MM.1S (cell line): ENCODE results near the gene TMEM115.
A peak's percentile ranks its signal among the peaks of the same experiment; 100 is the strongest.

ENCODE experiments used
- DNase-seq: peaks from one replicate; pipeline ENCODE4 v3.0.0-alpha.2; 2015
- H2AFZ ChIP-seq: fragments of 300-600 bp; sonication (generic); 2 replicates; pipeline ENCODE4 v1.6.0; 2016; ENCODE audit warnings: antibody characterized with exemption, low read length
- H3F3A ChIP-seq: fragments of 300-600 bp; sonication (generic); 2 replicates; pipeline ENCODE4 v1.6.1; 2016; ENCODE audit warnings: mild to moderate bottlenecking, antibody characterized with exemption, low read length, moderate library complexity, mixed read lengths; ENCODE audit not compliant: insufficient read depth
- H3K27ac ChIP-seq: fragments of 300-600 bp; sonication (generic); 2 replicates; pipeline ENCODE4 v1.5.1; 2016; ENCODE audit warnings: mild to moderate bottlenecking, low read length
- H3K27me3 ChIP-seq: fragments of 300-600 bp; sonication (generic); replicated peaks from 2 replicates; pipeline ENCODE4 v1.6.0; 2016; ENCODE audit warnings: low read length; ENCODE audit not compliant: insufficient read depth
- H3K36me3 ChIP-seq: fragments of 300-600 bp; sonication (generic); replicated peaks from 2 replicates; pipeline ENCODE4 v1.6.1; 2016; ENCODE audit warnings: mild to moderate bottlenecking, low read length, mixed read lengths; ENCODE audit not compliant: insufficient read depth
- H3K4me1 ChIP-seq: fragments of 300-600 bp; sonication (generic); 2 replicates; pipeline ENCODE4 v1.6.1; 2016; ENCODE audit warnings: low read length, mixed read lengths
- H3K4me2 ChIP-seq: fragments of 300-600 bp; sonication (generic); 2 replicates; pipeline ENCODE4 v1.6.0; 2016; ENCODE audit warnings: low read depth, low read length
- H3K4me3 ChIP-seq: fragments of 300-600 bp; sonication (generic); 2 replicates; pipeline ENCODE4 v1.5.1; 2016; ENCODE audit warnings: low read length, mixed read lengths
- H3K79me2 ChIP-seq: fragments of 300-600 bp; sonication (generic); 2 replicates; pipeline ENCODE4 v1.6.1; 2016; ENCODE audit warnings: mixed run types, low read length, mixed read lengths
- H3K9ac ChIP-seq: fragments of 300-600 bp; sonication (generic); 2 replicates; pipeline ENCODE4 v1.6.1; 2016; ENCODE audit warnings: low read length, mixed read lengths
- H3K9me2 ChIP-seq: fragments of 300-600 bp; sonication (generic); replicated peaks from 2 replicates; pipeline ENCODE4 v1.6.1; 2016; ENCODE audit warnings: mild to moderate bottlenecking, low read length, mixed read lengths; ENCODE audit not compliant: insufficient read depth
- H3K9me3 ChIP-seq: fragments of 300-600 bp; sonication (generic); replicated peaks from 2 replicates; pipeline ENCODE4 v1.6.1; 2016; ENCODE audit warnings: mild to moderate bottlenecking, low read length, mixed read lengths; ENCODE audit not compliant: insufficient read depth
- H4K20me1 ChIP-seq: fragments of 300-600 bp; sonication (generic); 2 replicates; pipeline ENCODE4 v1.6.1; 2016; ENCODE audit warnings: mild to moderate bottlenecking, low read length, moderate library complexity, mixed read lengths; ENCODE audit not compliant: insufficient read depth
- EZH2 ChIP-seq: fragments of 300-600 bp; sonication (generic); optimal IDR thresholded peaks from 2 replicates; pipeline ENCODE3; 2017; ENCODE audit warnings: low read depth, mild to moderate bottlenecking, antibody characterized with exemption, low read length, mixed read lengths
- EZH2phosphoT487 ChIP-seq: fragments of 300-600 bp; sonication (generic); IDR thresholded peaks from 2 replicates; pipeline ENCODE4 v1.6.1; 2018; ENCODE audit warnings: antibody characterized with exemption, low read length
- TF ChIP-seq, protein P1 (sequence below): fragments of 300-600 bp; sonication (generic); IDR thresholded peaks from 2 replicates; pipeline ENCODE4 v1.5.1; 2016; ENCODE audit warnings: antibody characterized with exemption, low read length, mixed read lengths

Gene TMEM115

DNA sequence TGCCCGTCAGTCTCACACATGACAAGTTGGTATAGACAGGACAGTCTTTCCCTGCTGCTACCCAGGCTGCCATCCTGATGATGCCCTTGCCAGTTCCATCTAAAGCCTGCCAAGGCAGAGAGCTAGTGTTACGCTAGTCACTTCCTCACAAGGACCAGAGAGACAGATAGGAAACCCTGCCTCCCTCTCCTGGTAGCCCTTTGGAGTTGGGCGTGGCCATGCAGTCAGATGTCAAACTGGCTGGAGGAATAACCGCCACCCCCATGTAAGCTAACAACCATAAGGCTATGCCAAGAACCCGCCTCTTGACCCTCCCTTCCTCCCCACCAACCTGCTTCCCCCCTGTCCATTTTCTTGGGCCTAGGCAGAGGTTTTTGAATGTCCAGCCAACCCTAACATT lies 2.8 kb downstream of the TMEM115 start:
- H4K20me1 ChIP-seq, result no peaks in the 10 kb centered on the region
- peaks cover 32% of the 10 kb centered on the region for H3K4me1 ChIP-seq
- no peaks in the 10 kb centered on the region for H3K9me3 ChIP-seq
- TF ChIP-seq EZH2 (no peak), EZH2phosphoT487 (no peak)
- TF ChIP-seq, protein P1, sequence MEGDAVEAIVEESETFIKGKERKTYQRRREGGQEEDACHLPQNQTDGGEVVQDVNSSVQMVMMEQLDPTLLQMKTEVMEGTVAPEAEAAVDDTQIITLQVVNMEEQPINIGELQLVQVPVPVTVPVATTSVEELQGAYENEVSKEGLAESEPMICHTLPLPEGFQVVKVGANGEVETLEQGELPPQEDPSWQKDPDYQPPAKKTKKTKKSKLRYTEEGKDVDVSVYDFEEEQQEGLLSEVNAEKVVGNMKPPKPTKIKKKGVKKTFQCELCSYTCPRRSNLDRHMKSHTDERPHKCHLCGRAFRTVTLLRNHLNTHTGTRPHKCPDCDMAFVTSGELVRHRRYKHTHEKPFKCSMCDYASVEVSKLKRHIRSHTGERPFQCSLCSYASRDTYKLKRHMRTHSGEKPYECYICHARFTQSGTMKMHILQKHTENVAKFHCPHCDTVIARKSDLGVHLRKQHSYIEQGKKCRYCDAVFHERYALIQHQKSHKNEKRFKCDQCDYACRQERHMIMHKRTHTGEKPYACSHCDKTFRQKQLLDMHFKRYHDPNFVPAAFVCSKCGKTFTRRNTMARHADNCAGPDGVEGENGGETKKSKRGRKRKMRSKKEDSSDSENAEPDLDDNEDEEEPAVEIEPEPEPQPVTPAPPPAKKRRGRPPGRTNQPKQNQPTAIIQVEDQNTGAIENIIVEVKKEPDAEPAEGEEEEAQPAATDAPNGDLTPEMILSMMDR, result no peak
- H3K79me2 ChIP-seq, result peaks cover 70% of the 10 kb centered on the region
- H2AFZ ChIP-seq, result no peak overlapping the region
- peak overlapping the region; percentile 87 for H3K4me2 ChIP-seq
- H3K27me3 ChIP-seq, result no peaks in the 10 kb centered on the region
- peaks cover 11% of the 10 kb centered on the region; the same call in 1 of the 2 replicates for H3K36me3 ChIP-seq
- H3F3A ChIP-seq, result 0 out of 2 replicates have a peak, but pooled peaks cover 6% of the 10 kb centered on the region
- H3K9me2 ChIP-seq, result no peaks in the 10 kb centered on the region
- no peak overlapping the region; the same call in 1 of the 2 replicates for H3K9ac ChIP-seq
- no peak overlapping the region for H3K27ac ChIP-seq
- DNase-seq, result no peak
- H3K4me3 ChIP-seq, result peak overlapping the region; percentile 91; the same call in 1 of the 2 replicates

- H3K27ac ChIP-seq, result no peak overlapping the region
- H3K4me1 ChIP-seq, result peaks cover 35% of the 10 kb centered on the region
- H2AFZ ChIP-seq, result no peak overlapping the region
- H4K20me1 ChIP-seq, result no peaks in the 10 kb centered on the region
- no peak for DNase-seq
- H3F3A ChIP-seq, result 0 out of 2 replicates have a peak, but pooled peaks cover 6% of the 10 kb centered on the region
- H3K9ac ChIP-seq, result no peak overlapping the region
- TF ChIP-seq EZH2 (no peak), EZH2phosphoT487 (no peak)
- TF ChIP-seq, protein P1, result no peak
- no peaks in the 10 kb centered on the region for H3K27me3 ChIP-seq
- no peak overlapping the region for H3K4me3 ChIP-seq
- H3K36me3 ChIP-seq, result peaks cover 11% of the 10 kb centered on the region; the same call in 1 of the 2 replicates
- H3K9me3 ChIP-seq, result no peaks in the 10 kb centered on the region
- H3K4me2 ChIP-seq, result peak overlapping the region; percentile 87
- peaks cover 75% of the 10 kb centered on the region for H3K79me2 ChIP-seq
- H3K9me2 ChIP-seq, result no peaks in the 10 kb centered on the region
Observed at GRCh38 chr3:50355829-50356552, 3.3 kb downstream of the TMEM115 start.

GRCh38 chr3:50354850-50355249 lies 4.5 kb downstream of the TMEM115 start:
- no peaks in the 10 kb centered on the region for H4K20me1 ChIP-seq
- no peak overlapping the region for H3K4me2 ChIP-seq
- peaks cover 11% of the 10 kb centered on the region; the same call in 1 of the 2 replicates for H3K36me3 ChIP-seq
- peaks cover 34% of the 10 kb centered on the region for H3K4me1 ChIP-seq
- H3K9me2 ChIP-seq, result no peaks in the 10 kb centered on the region
- H3K27ac ChIP-seq, result no peak overlapping the region
- H3K4me3 ChIP-seq, result no peak overlapping the region
- peaks cover 82% of the 10 kb centered on the region for H3K79me2 ChIP-seq
- no peak overlapping the region for H2AFZ ChIP-seq
- TF ChIP-seq EZH2 (no peak), EZH2phosphoT487 (no peak)
- TF ChIP-seq, protein P1, result no peak
- no peaks in the 10 kb centered on the region for H3K9me3 ChIP-seq
- H3K27me3 ChIP-seq, result no peaks in the 10 kb centered on the region
- DNase-seq, result no peak
- no peak overlapping the region for H3K9ac ChIP-seq
- H3F3A ChIP-seq, result 0 out of 2 replicates have a peak, but pooled peaks cover 6% of the 10 kb centered on the region
